ENCODE results near the gene CAPS2.
"Not testable (repeated sequence)": the region's sequence is repeated elsewhere in the genome, so short reads cannot be mapped to it uniquely, and the experiment has no call there.

Gene CAPS2

GRCh38 chr12:75349946-75350345 is 19.8 kb upstream of the CAPS2 start:
- Histone ChIP-seq H3K4me2 (ENCODE audit: low read depth, low read length, poor library complexity, severe bottlenecking) (peak overlapping the region; percentile 20), H3K4me1 (ENCODE audit: insufficient read depth, low read length, poor library complexity, severe bottlenecking) (peaks cover 14% of the 10 kb centered on the region), H3K4me3 (ENCODE audit: low read length, poor library complexity, severe bottlenecking) (no peak overlapping the region), H3K9me3 (ENCODE audit: insufficient read depth, low read depth, low read length) (no peaks in the 10 kb centered on the region), H3K27me3 (ENCODE audit: insufficient read depth, low read length, poor library complexity, severe bottlenecking) (no peaks in the 10 kb centered on the region), H3K36me3 (ENCODE audit: insufficient read depth, low read length) (no peaks in the 10 kb centered on the region), H3K79me2 (ENCODE audit: insufficient read depth, low read length) (no peaks in the 10 kb centered on the region), H2AFZ (ENCODE audit: low read length) (no peak overlapping the region), H3K9me2 (replicated peaks; ENCODE audit: low read depth, low read length) (no peaks in the 10 kb centered on the region), H3K9ac (ENCODE audit: low read depth, low read length, poor library complexity, severe bottlenecking) (no peak overlapping the region), H4K20me1 (ENCODE audit: insufficient read depth, low read length, poor library complexity, severe bottlenecking) (no peaks in the 10 kb centered on the region), H3F3A (ENCODE audit: low read depth) (no peaks in the 10 kb centered on the region)
- TF ChIP-seq EZH2phosphoT487 (IDR thresholded peaks at IDR 0.05; ENCODE audit: borderline replicate concordance) = no peak
- TF ChIP-seq, protein P1, sequence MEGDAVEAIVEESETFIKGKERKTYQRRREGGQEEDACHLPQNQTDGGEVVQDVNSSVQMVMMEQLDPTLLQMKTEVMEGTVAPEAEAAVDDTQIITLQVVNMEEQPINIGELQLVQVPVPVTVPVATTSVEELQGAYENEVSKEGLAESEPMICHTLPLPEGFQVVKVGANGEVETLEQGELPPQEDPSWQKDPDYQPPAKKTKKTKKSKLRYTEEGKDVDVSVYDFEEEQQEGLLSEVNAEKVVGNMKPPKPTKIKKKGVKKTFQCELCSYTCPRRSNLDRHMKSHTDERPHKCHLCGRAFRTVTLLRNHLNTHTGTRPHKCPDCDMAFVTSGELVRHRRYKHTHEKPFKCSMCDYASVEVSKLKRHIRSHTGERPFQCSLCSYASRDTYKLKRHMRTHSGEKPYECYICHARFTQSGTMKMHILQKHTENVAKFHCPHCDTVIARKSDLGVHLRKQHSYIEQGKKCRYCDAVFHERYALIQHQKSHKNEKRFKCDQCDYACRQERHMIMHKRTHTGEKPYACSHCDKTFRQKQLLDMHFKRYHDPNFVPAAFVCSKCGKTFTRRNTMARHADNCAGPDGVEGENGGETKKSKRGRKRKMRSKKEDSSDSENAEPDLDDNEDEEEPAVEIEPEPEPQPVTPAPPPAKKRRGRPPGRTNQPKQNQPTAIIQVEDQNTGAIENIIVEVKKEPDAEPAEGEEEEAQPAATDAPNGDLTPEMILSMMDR (conservative IDR thresholded peaks at IDR 0.05; ENCODE audit: low read length) = no peak

- H3K4me3 ChIP-seq (ENCODE audit: low read length, poor library complexity, severe bottlenecking); H3K4me2 ChIP-seq (ENCODE audit: low read depth, low read length, poor library complexity, severe bottlenecking); H3K27me3 ChIP-seq (ENCODE audit: insufficient read depth, low read length, poor library complexity, severe bottlenecking); H3K9ac ChIP-seq (ENCODE audit: low read depth, low read length, poor library complexity, severe bottlenecking); H3K36me3 ChIP-seq (ENCODE audit: insufficient read depth, low read length); H3F3A ChIP-seq (ENCODE audit: low read depth); H2AFZ ChIP-seq (ENCODE audit: low read length); H3K79me2 ChIP-seq (ENCODE audit: insufficient read depth, low read length); H4K20me1 ChIP-seq (ENCODE audit: insufficient read depth, low read length, poor library complexity, severe bottlenecking); H3K9me2 ChIP-seq (replicated peaks; ENCODE audit: low read depth, low read length); H3K9me3 ChIP-seq (ENCODE audit: insufficient read depth, low read depth, low read length): not testable (repeated sequence)
- H3K4me1 ChIP-seq (ENCODE audit: insufficient read depth, low read length, poor library complexity, severe bottlenecking) = peaks cover 14% of the 10 kb centered on the region
Observed at GRCh38 chr12:75346215-75346614, 16.1 kb upstream of the CAPS2 start.

- Histone ChIP-seq H4K20me1 (ENCODE audit: insufficient read depth, low read length, poor library complexity, severe bottlenecking) (no peaks in the 10 kb centered on the region), H3F3A (ENCODE audit: low read depth) (no peaks in the 10 kb centered on the region), H3K79me2 (ENCODE audit: insufficient read depth, low read length) (no peaks in the 10 kb centered on the region), H3K9me3 (ENCODE audit: insufficient read depth, low read depth, low read length) (no peaks in the 10 kb centered on the region), H3K4me3 (ENCODE audit: low read length, poor library complexity, severe bottlenecking) (no peak overlapping the region), H3K4me1 (ENCODE audit: insufficient read depth, low read length, poor library complexity, severe bottlenecking) (peaks cover 9% of the 10 kb centered on the region), H3K36me3 (ENCODE audit: insufficient read depth, low read length) (no peaks in the 10 kb centered on the region), H3K27me3 (ENCODE audit: insufficient read depth, low read length, poor library complexity, severe bottlenecking) (no peaks in the 10 kb centered on the region), H3K9ac (ENCODE audit: low read depth, low read length, poor library complexity, severe bottlenecking) (no peak overlapping the region), H2AFZ (ENCODE audit: low read length) (no peak overlapping the region), H3K9me2 (replicated peaks; ENCODE audit: low read depth, low read length) (no peaks in the 10 kb centered on the region), H3K4me2 (ENCODE audit: low read depth, low read length, poor library complexity, severe bottlenecking) (no peak overlapping the region)
- TF ChIP-seq EZH2phosphoT487 (IDR thresholded peaks at IDR 0.05; ENCODE audit: borderline replicate concordance) = no peak
- TF ChIP-seq, protein P1 (conservative IDR thresholded peaks at IDR 0.05; ENCODE audit: low read length) = no peak
Observed at GRCh38 chr12:75345531-75345930, 15.4 kb upstream of the CAPS2 start.

GRCh38 chr12:75341873-75342272 is 11.7 kb upstream of the CAPS2 start:
- Histone ChIP-seq H3K79me2 (ENCODE audit: insufficient read depth, low read length) (no peaks in the 10 kb centered on the region), H3K9me3 (ENCODE audit: insufficient read depth, low read depth, low read length) (no peaks in the 10 kb centered on the region), H3F3A (ENCODE audit: low read depth) (no peaks in the 10 kb centered on the region), H3K4me3 (ENCODE audit: low read length, poor library complexity, severe bottlenecking) (no peak overlapping the region), H3K4me1 (ENCODE audit: insufficient read depth, low read length, poor library complexity, severe bottlenecking) (no peaks in the 10 kb centered on the region), H3K9ac (ENCODE audit: low read depth, low read length, poor library complexity, severe bottlenecking) (no peak overlapping the region), H3K27me3 (ENCODE audit: insufficient read depth, low read length, poor library complexity, severe bottlenecking) (no peaks in the 10 kb centered on the region), H4K20me1 (ENCODE audit: insufficient read depth, low read length, poor library complexity, severe bottlenecking) (no peaks in the 10 kb centered on the region), H3K36me3 (ENCODE audit: insufficient read depth, low read length) (no peaks in the 10 kb centered on the region), H3K9me2 (replicated peaks; ENCODE audit: low read depth, low read length) (no peaks in the 10 kb centered on the region), H2AFZ (ENCODE audit: low read length) (no peak overlapping the region), H3K4me2 (ENCODE audit: low read depth, low read length, poor library complexity, severe bottlenecking) (no peak overlapping the region)
- TF ChIP-seq EZH2phosphoT487 (IDR thresholded peaks at IDR 0.05; ENCODE audit: borderline replicate concordance) = no peak
- TF ChIP-seq, protein P1 (conservative IDR thresholded peaks at IDR 0.05; ENCODE audit: low read length) = no peak
